DND-41 (cell line): ENCODE measurements around the gene UBTD1.
A peak's percentile ranks its signal among the peaks of the same experiment; 100 is the strongest.

Experiments
- ATAC-seq: fragments of 200-7000 bp; cut with Tn5 transposase; 3 replicates; pipeline ENCODE4 v1.9.1; 2021; ENCODE audit warnings: low read depth; ENCODE audit not compliant: insufficient read depth
- DNase-seq: peaks from one replicate; pipeline ENCODE4 v3.0.0-alpha.2; 2020
- H2AFZ ChIP-seq: 2 replicates; pipeline ENCODE4 v1.6.0; 2012; ENCODE audit warnings: low read depth, low read length
- H3K27ac ChIP-seq: 2 replicates; pipeline ENCODE4 v1.5.1; 2012; ENCODE audit warnings: low read length, inconsistent platforms
- H3K27me3 ChIP-seq: fragments of 200-600 bp; sonication (generic); 2 replicates; pipeline ENCODE4 v1.6.0; 2012; ENCODE audit warnings: low read length, mild to moderate bottlenecking, inconsistent platforms; ENCODE audit not compliant: insufficient read depth, poor library complexity
- H3K36me3 ChIP-seq: 2 replicates; pipeline ENCODE4 v1.5.1; 2012; ENCODE audit warnings: low read length, inconsistent platforms; ENCODE audit not compliant: insufficient read depth
- H3K4me1 ChIP-seq: 2 replicates; pipeline ENCODE4 v1.5.1; 2012; ENCODE audit warnings: mild to moderate bottlenecking, low read length; ENCODE audit not compliant: insufficient read depth
- H3K4me2 ChIP-seq: 2 replicates; pipeline ENCODE4 v1.6.0; 2012; ENCODE audit warnings: mild to moderate bottlenecking, moderate library complexity, low read length, inconsistent platforms; ENCODE audit not compliant: insufficient read depth
- H3K4me3 ChIP-seq, 2 experiments: fragments of 200-600 bp in 1 of 2; shearing (Covaris generic) in 1 of 2; 2 replicates each; pipeline ENCODE4 v1.5.1; 2012 to 2016; ENCODE audit warnings: inconsistent platforms in 2 of 2, low read length in 2 of 2, mild to moderate bottlenecking in 2 of 2, low read depth in 1 of 2, moderate library complexity in 1 of 2
- H3K79me2 ChIP-seq: 2 replicates; pipeline ENCODE4 v1.6.0; 2012; ENCODE audit warnings: low read length, inconsistent platforms; ENCODE audit not compliant: insufficient read depth
- H3K9ac ChIP-seq: 2 replicates; pipeline ENCODE4 v1.6.0; 2012; ENCODE audit warnings: low read depth, mild to moderate bottlenecking, inconsistent platforms, low read length, moderate library complexity
- H3K9me3 ChIP-seq: 2 replicates; pipeline ENCODE4 v1.5.1; 2012; ENCODE audit warnings: low read length, moderate library complexity, mild to moderate bottlenecking, inconsistent platforms; ENCODE audit not compliant: insufficient read depth, severe bottlenecking
- H4K20me1 ChIP-seq: 2 replicates; pipeline ENCODE4 v1.6.0; 2012; ENCODE audit warnings: low read length; ENCODE audit not compliant: insufficient read depth
- CTCF ChIP-seq: IDR thresholded peaks from 2 replicates; pipeline ENCODE4 v1.5.1; 2012; ENCODE audit warnings: borderline replicate concordance, low read length, moderate library complexity, mild to moderate bottlenecking; ENCODE audit not compliant: poor library complexity, severe bottlenecking; ENCODE audit errors: extremely low read depth
- EZH2 ChIP-seq: IDR thresholded peaks from 3 replicates; pipeline ENCODE4 v1.6.1; 2012; ENCODE audit warnings: borderline replicate concordance, low read depth, mild to moderate bottlenecking, moderate library complexity, low read length, inconsistent platforms; ENCODE audit not compliant: severe bottlenecking

UBTD1 gene

DNA sequence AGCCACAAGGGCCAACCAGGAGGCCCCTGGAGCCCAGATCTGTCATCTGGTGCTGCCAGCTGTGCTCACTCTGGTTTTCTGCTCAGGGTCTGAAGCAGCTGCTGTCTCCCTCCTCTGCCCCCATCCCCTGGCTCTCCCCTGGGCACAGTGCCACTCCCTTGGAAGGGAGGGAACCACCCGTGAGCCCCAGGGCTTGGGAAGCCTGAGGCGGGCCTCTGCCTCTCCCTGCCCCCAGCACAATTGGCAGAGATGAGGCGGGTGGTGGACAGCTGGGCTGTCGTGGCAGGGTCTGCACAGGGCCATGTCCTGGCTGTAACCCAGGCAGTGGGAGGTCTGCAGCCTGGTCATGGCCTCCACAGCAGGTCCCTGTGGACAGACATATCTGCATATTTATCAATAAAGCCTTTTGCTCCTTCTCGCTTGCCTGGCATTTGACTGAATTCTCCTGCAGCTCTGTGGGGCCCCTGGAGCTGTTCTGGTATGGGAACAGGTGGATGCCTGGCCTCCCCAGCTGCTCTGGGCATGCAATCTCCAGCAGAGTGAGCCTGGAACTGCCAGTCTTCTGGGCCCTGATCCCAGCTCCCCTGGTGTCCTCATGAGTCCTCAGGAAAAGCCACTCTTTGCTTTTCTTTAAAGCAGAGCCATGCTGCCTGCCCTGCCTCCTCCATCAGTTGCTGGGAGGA is 72.2 kb downstream of the UBTD1 start:
- no peaks in the 10 kb centered on the region for H3K27me3 ChIP-seq
- no peak for TF ChIP-seq CTCF
- no peak for TF ChIP-seq EZH2
- H3K9me3 ChIP-seq, result no peaks in the 10 kb centered on the region
- no peak overlapping the region for H3K9ac ChIP-seq
- H3K36me3 ChIP-seq, result no peaks in the 10 kb centered on the region
- H2AFZ ChIP-seq, result no peak overlapping the region
- H3K4me1 ChIP-seq, result no peaks in the 10 kb centered on the region
- H4K20me1 ChIP-seq, result no peaks in the 10 kb centered on the region
- H3K4me2 ChIP-seq, result no peak overlapping the region
- DNase-seq (no peak), ATAC-seq (no peak)
- H3K27ac ChIP-seq, result no peak overlapping the region
- no peak overlapping the region for H3K4me3 ChIP-seq
- no peaks in the 10 kb centered on the region for H3K79me2 ChIP-seq

DNA sequence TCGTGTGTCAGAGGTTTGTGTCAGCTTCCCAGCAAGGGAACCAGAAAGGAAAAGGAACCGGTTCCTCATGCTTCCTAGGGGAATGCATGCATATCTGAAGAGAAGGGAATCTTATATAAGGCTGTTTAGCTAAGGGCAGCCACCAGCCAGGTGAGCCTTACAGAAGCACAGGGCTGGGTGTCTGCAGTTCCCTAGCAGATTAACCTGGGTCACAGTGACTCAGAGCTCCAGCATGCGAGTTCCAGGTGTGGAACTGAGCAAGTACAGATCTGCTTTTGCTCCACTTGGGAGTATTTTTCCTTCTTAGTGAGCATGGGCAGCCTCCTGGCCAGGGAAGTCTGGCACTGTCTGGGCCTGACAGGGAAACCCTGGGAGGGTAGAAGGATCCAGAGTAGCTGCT is 72.9 kb downstream of the UBTD1 start:
- Histone ChIP-seq H3K9me3 (no peaks in the 10 kb centered on the region), H3K27me3 (no peaks in the 10 kb centered on the region), H3K27ac (no peak overlapping the region), H3K36me3 (no peaks in the 10 kb centered on the region), H3K9ac (no peak overlapping the region), H3K4me2 (no peak overlapping the region), H4K20me1 (no peaks in the 10 kb centered on the region), H3K4me3 (no peak overlapping the region), H3K79me2 (no peaks in the 10 kb centered on the region), H2AFZ (peak overlapping the region; percentile 75; the same call in 1 of the 2 replicates), H3K4me1 (no peaks in the 10 kb centered on the region)
- DNase-seq (no peak), ATAC-seq (no peak)
- TF ChIP-seq EZH2 (no peak), CTCF (no peak)

DNA sequence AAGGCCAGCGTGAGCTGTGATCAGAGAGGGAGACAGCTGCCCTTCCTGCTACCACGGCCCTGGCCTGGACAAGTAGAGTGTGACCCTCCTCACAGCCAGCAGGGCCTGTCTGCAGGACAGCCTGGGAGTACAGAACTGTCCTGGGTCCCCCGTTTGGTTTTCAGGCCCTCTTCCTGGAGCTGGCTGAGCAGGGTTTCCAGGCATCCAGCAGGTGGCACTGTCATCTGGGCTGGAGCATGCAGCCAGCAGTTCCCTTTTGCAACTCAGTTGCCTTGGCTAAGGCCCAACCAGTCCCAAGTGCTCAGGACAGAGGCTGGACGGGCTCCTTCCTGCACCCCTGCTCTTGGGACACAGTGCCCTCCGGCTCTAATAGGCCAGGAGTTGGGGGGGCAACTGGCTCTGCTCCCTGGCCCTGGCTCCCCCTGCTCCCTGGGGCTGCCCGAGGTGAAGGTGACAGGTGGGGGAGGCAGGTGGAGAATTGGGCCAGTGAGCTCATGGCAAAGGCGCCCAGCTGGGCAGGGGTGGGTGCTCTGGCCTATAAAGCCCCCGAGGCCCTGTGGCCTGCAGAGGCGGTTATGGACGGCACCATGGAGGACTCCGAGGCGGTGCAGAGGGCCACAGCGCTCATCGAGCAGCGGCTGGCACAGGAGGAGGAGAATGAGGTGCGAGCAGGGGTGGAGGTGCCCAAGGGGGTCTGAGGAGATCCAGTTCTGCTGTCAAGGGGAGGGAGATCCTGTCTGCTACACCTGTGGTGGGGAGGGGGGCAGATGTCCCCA is 73.7 kb downstream of the UBTD1 start, which contains the start of gene ANKRD2:
TSS of gene ANKRD2 (plus strand) at position 566 of the 776 bp plus-strand sequence. CDS start at position 576, 10 bp downstream.
- H3K36me3 ChIP-seq, result no peaks in the 10 kb centered on the region
- ATAC-seq (peak; percentile 95), DNase-seq (peak; percentile 69)
- H3K27ac ChIP-seq, result no peak within 1 kb of the TSS
- no peak within 1 kb of the TSS for H3K4me2 ChIP-seq
- no peak within 1 kb of the TSS for H3K4me3 ChIP-seq
- H3K79me2 ChIP-seq, result no peaks in the 10 kb centered on the region
- no peaks in the 10 kb centered on the region for H4K20me1 ChIP-seq
- H3K9me3 ChIP-seq, result no peaks in the 10 kb centered on the region
- 0 out of 2 replicates have a peak within 1 kb of the TSS, but pooled peaks have one; percentile 3 for H3K9ac ChIP-seq
- H3K4me1 ChIP-seq, result no peaks in the 10 kb centered on the region
- H2AFZ ChIP-seq, result peak within 1 kb of the TSS; percentile 75
- TF ChIP-seq EZH2, result no peak
- TF ChIP-seq CTCF, result peak; percentile 94
- H3K27me3 ChIP-seq, result no peaks in the 10 kb centered on the region
